Progenitor cell of endocrine pancreas (in vitro differentiated cells): ENCODE results near the gene ADGRV1. TPM values are rescaled to one million over a fixed set of nuclear protein-coding genes. Genes with fewer than 3 reads are reported as not detected.
"Not testable (repeated sequence)": the region's sequence is repeated elsewhere in the genome, so short reads cannot be mapped to it uniquely, and the experiment has no call there.

ENCODE experiments used
- DNase-seq: peaks from one replicate; pipeline ENCODE4 v3.0.0; 2021; ENCODE audit warnings: low spot score; ENCODE audit not compliant: unreplicated experiment
- H3K27ac Mint-ChIP-seq: 2 replicates; pipeline ENCODE4 v1.8.0; 2021; ENCODE audit warnings: mild to moderate bottlenecking, moderate library complexity, mixed read lengths
- H3K27me3 Mint-ChIP-seq: 2 replicates; pipeline ENCODE4 v1.8.0; 2021; ENCODE audit warnings: mixed read lengths
- H3K36me3 Mint-ChIP-seq: 2 replicates; pipeline ENCODE4 v1.8.0; 2022; ENCODE audit warnings: mixed read lengths; ENCODE audit not compliant: insufficient read depth
- H3K4me1 Mint-ChIP-seq: 2 replicates; pipeline ENCODE4 v1.8.0; 2021; ENCODE audit warnings: low read depth, mixed read lengths
- H3K4me3 Mint-ChIP-seq: 2 replicates; pipeline ENCODE4 v1.8.0; 2021; ENCODE audit warnings: low read depth, mild to moderate bottlenecking, moderate library complexity, mixed read lengths
- H3K9me3 Mint-ChIP-seq: 2 replicates; pipeline ENCODE4 v1.8.0; 2021; ENCODE audit warnings: low read depth, mixed read lengths
- CTCF ChIP-seq: fragments of 200-600 bp; sonication (generic); IDR thresholded peaks from one replicate; pipeline ENCODE4 v1.5.0; 2021; ENCODE audit warnings: antibody characterized with exemption, mild to moderate bottlenecking; ENCODE audit not compliant: unreplicated experiment
- total RNA-seq: library from RNA; stranded (reverse); gene quantifications from 2 replicates; pipeline ENCODE4 v1.2.1, GENCODE V29; 2021

Gene ADGRV1
- total RNA-seq, 1 donor from 2014 or later: 82.3 TPM

- Mint-ChIP-seq H3K4me3 (no peak overlapping the region), H3K4me1 (no peaks in the 10 kb centered on the region), H3K9me3 (peaks cover 2% of the 10 kb centered on the region), H3K27me3 (no peaks in the 10 kb centered on the region), H3K27ac (no peak overlapping the region), H3K36me3 (peaks cover 24% of the 10 kb centered on the region)
- no peak for TF ChIP-seq CTCF
- no peak for DNase-seq
Observed at GRCh38 chr5:90657788-90658187, 99.2 kb downstream of the ADGRV1 start.

- Mint-ChIP-seq H3K27ac (no peak overlapping the region), H3K4me1 (no peaks in the 10 kb centered on the region), H3K27me3 (no peaks in the 10 kb centered on the region), H3K4me3 (no peak overlapping the region), H3K9me3 (peaks cover 2% of the 10 kb centered on the region), H3K36me3 (peaks cover 19% of the 10 kb centered on the region)
- TF ChIP-seq CTCF: no peak
- DNase-seq: no peak
Observed at GRCh38 chr5:90658620-90659019, 100.0 kb downstream of the ADGRV1 start.

GRCh38 chr5:90668079-90668565, 109.5 kb downstream of the ADGRV1 start:
- H3K9me3 Mint-ChIP-seq, DNase-seq, H3K4me1 Mint-ChIP-seq, H3K36me3 Mint-ChIP-seq, H3K27me3 Mint-ChIP-seq: not testable (repeated sequence)
- H3K27ac Mint-ChIP-seq: peak overlapping the region; percentile 91
- peak overlapping the region; percentile 84 for H3K4me3 Mint-ChIP-seq

- no peak overlapping the region for H3K4me3 Mint-ChIP-seq
Observed at GRCh38 chr5:90675222-90675621, 116.6 kb downstream of the ADGRV1 start.

GRCh38 chr5:90680921-90681563, 122.4 kb downstream of the ADGRV1 start:
- Mint-ChIP-seq H3K36me3 (peaks cover 26% of the 10 kb centered on the region), H3K27ac (no peak overlapping the region), H3K4me3 (no peak overlapping the region), H3K27me3 (no peaks in the 10 kb centered on the region), H3K9me3 (peaks cover 5% of the 10 kb centered on the region), H3K4me1 (no peaks in the 10 kb centered on the region)
- no peak for DNase-seq
- TF ChIP-seq CTCF: no peak

More at GRCh38 chr5:90675222-90675621, 116.6 kb downstream of the ADGRV1 start:
- no peak for TF ChIP-seq CTCF
- H3K27me3 Mint-ChIP-seq: no peaks in the 10 kb centered on the region
- H3K27ac Mint-ChIP-seq: peak overlapping the region; percentile 56
- no peaks in the 10 kb centered on the region for H3K9me3 Mint-ChIP-seq
- DNase-seq: no peak
- H3K4me1 Mint-ChIP-seq: no peaks in the 10 kb centered on the region
- H3K36me3 Mint-ChIP-seq: peaks cover 9% of the 10 kb centered on the region

GRCh38 chr5:90682278-90682677, 123.7 kb downstream of the ADGRV1 start:
- Mint-ChIP-seq H3K4me3 (no peak overlapping the region), H3K27me3 (no peaks in the 10 kb centered on the region), H3K9me3 (peaks cover 5% of the 10 kb centered on the region), H3K36me3 (peaks cover 32% of the 10 kb centered on the region), H3K27ac (no peak overlapping the region), H3K4me1 (no peaks in the 10 kb centered on the region)
- TF ChIP-seq CTCF: no peak
- no peak for DNase-seq
